HEK293 (cell line): ENCODE measurements around the gene KRT222.
A peak's percentile ranks its signal among the peaks of the same experiment; 100 is the strongest.

Experiments
- CTCF ChIA-PET: fragments of 350-600 bp; formaldehyde crosslinking; extraction: SDS; loops from one replicate; lab custom pipeline; 2021; ENCODE audit warnings: antibody characterized with exemption; lab: Yijun Ruan, JAX
- POLR2A ChIA-PET: fragments of 300-600 bp; formaldehyde crosslinking; extraction: SDS; loops from one replicate; lab custom pipeline; 2020; ENCODE audit warnings: antibody characterized with exemption, inconsistent platforms; lab: Yijun Ruan, JAX
- H3K27ac ChIP-seq: fragments of 200-500 bp; sonication (Bioruptor generic); 2 replicates; pipeline ENCODE4 v1.5.1; 2014; ENCODE audit warnings: low read depth, low read length, control low read depth, inconsistent platforms; ENCODE audit errors: extremely low read depth
- H3K36me3 ChIP-seq, 2 experiments: fragments of 200-500 bp in 1 of 2; sonication (Bioruptor generic) in 1 of 2; 1 replicate in 1 of 2; 2 replicates in 1 of 2; pipeline ENCODE4 v1.5.1; 2014 to 2017; ENCODE audit warnings: inconsistent platforms in 2 of 2, low read length in 2 of 2; ENCODE audit not compliant: control insufficient read depth in 2 of 2, insufficient read depth in 1 of 2
- H3K4me1 ChIP-seq: fragments of 200-500 bp; sonication (Bioruptor generic); 2 replicates; pipeline ENCODE4 v1.5.1; 2014; ENCODE audit warnings: mild to moderate bottlenecking, low read length, inconsistent platforms; ENCODE audit not compliant: control insufficient read depth, insufficient read depth
- H3K4me3 ChIP-seq: 2 replicates; pipeline ENCODE4 v1.5.1; 2011; ENCODE audit warnings: low read depth, mild to moderate bottlenecking, control low read depth, low read length, moderate library complexity
- H3K9me3 ChIP-seq: fragments of 200-500 bp; sonication (Bioruptor generic); 2 replicates; pipeline ENCODE4 v1.5.1; 2014; ENCODE audit warnings: low read depth, low read length, inconsistent platforms; ENCODE audit not compliant: control insufficient read depth, insufficient read depth
- BCL11A ChIP-seq: fragments of 450-650 bp; formaldehyde crosslinking; IDR thresholded peaks from 2 replicates; pipeline ENCODE4 v1.5.1; 2016; ENCODE audit warnings: low read depth, missing biosample characterization, missing genetic modification characterization
- HOXC10 ChIP-seq: sonication (generic); formaldehyde crosslinking; IDR thresholded peaks from 2 replicates; pipeline ENCODE4 v1.8.1; 2023; ENCODE audit warnings: mild to moderate bottlenecking, missing genetic modification reagents
- HOXD13 ChIP-seq: sonication (generic); formaldehyde crosslinking; IDR thresholded peaks from 2 replicates; pipeline ENCODE4 v1.8.0; 2022; ENCODE audit warnings: missing genetic modification reagents, borderline replicate concordance
- KLF7 ChIP-seq: fragments of 450-650 bp; formaldehyde crosslinking; IDR thresholded peaks from 2 replicates; pipeline ENCODE4 v1.5.1; 2016; ENCODE audit warnings: missing biosample characterization, missing genetic modification characterization, borderline replicate concordance
- REPIN1 ChIP-seq: fragments of 450-650 bp; formaldehyde crosslinking; IDR thresholded peaks from 2 replicates; pipeline ENCODE4 v1.5.1; 2017; ENCODE audit warnings: missing biosample characterization, missing genetic modification characterization, low read depth
- SETDB1 ChIP-seq: IDR thresholded peaks from one replicate; pipeline ENCODE4 v1.6.1; 2017; ENCODE audit warnings: mild to moderate bottlenecking, low read length, moderate library complexity, mixed read lengths; ENCODE audit not compliant: insufficient read length
- YY2 ChIP-seq: fragments of 450-650 bp; formaldehyde crosslinking; IDR thresholded peaks from 2 replicates; pipeline ENCODE4 v1.5.1; 2016; ENCODE audit warnings: missing biosample characterization, missing genetic modification characterization
- ZBTB21 ChIP-seq: fragments of 450-650 bp; formaldehyde crosslinking; IDR thresholded peaks from 2 replicates; pipeline ENCODE4 v1.5.1; 2017; ENCODE audit warnings: missing biosample characterization, missing genetic modification characterization
- ZFP37 ChIP-seq: fragments of 450-650 bp; formaldehyde crosslinking; IDR thresholded peaks from 2 replicates; pipeline ENCODE4 v1.5.1; 2016; ENCODE audit warnings: missing biosample characterization, missing genetic modification characterization
- ZNF10 ChIP-seq: fragments of 450-650 bp; formaldehyde crosslinking; IDR thresholded peaks from 2 replicates; pipeline ENCODE4 v1.5.1; 2017; ENCODE audit warnings: missing biosample characterization, missing genetic modification characterization
- ZNF155 ChIP-seq: fragments of 450-650 bp; formaldehyde crosslinking; IDR thresholded peaks from 2 replicates; pipeline ENCODE4 v1.5.1; 2016; ENCODE audit warnings: missing biosample characterization, missing genetic modification characterization
- ZNF19 ChIP-seq: fragments of 450-650 bp; formaldehyde crosslinking; IDR thresholded peaks from 2 replicates; pipeline ENCODE4; 2016; ENCODE audit warnings: missing biosample characterization, missing genetic modification characterization, low read depth
- ZNF221 ChIP-seq: fragments of 450-650 bp; formaldehyde crosslinking; IDR thresholded peaks from 2 replicates; pipeline ENCODE4 v1.5.1; 2017; ENCODE audit warnings: missing biosample characterization, missing genetic modification characterization, borderline replicate concordance
- ZNF248 ChIP-seq: fragments of 450-650 bp; formaldehyde crosslinking; IDR thresholded peaks from 2 replicates; pipeline ENCODE4 v1.5.1; 2017; ENCODE audit warnings: missing biosample characterization, missing genetic modification characterization
- ZNF292 ChIP-seq: fragments of 450-650 bp; formaldehyde crosslinking; IDR thresholded peaks from 2 replicates; pipeline ENCODE4 v1.5.1; 2016; ENCODE audit warnings: low read depth, missing biosample characterization, missing genetic modification characterization, borderline replicate concordance
- ZNF324 ChIP-seq: fragments of 450-650 bp; formaldehyde crosslinking; IDR thresholded peaks from 2 replicates; pipeline ENCODE4 v1.5.1; 2016; ENCODE audit warnings: missing biosample characterization, missing genetic modification characterization
- ZNF433 ChIP-seq: fragments of 450-650 bp; formaldehyde crosslinking; IDR thresholded peaks from 2 replicates; pipeline ENCODE4 v1.5.1; 2016; ENCODE audit warnings: missing biosample characterization, missing genetic modification characterization, low read depth
- ZNF48 ChIP-seq: fragments of 450-650 bp; formaldehyde crosslinking; IDR thresholded peaks from 2 replicates; pipeline ENCODE4 v1.5.1; 2016; ENCODE audit warnings: missing biosample characterization, missing genetic modification characterization
- ZNF529 ChIP-seq: fragments of 450-650 bp; formaldehyde crosslinking; IDR thresholded peaks from 2 replicates; pipeline ENCODE4 v1.5.1; 2017; ENCODE audit warnings: missing genetic modification characterization, missing biosample characterization; ENCODE audit not compliant: insufficient replicate concordance
- ZNF530 ChIP-seq: fragments of 450-650 bp; formaldehyde crosslinking; IDR thresholded peaks from 2 replicates; pipeline ENCODE4 v1.5.1; 2016; ENCODE audit warnings: low read depth, missing biosample characterization, missing genetic modification characterization
- ZNF544 ChIP-seq: fragments of 450-650 bp; formaldehyde crosslinking; IDR thresholded peaks from 2 replicates; pipeline ENCODE4 v1.5.0; 2017; ENCODE audit warnings: missing biosample characterization, missing genetic modification characterization
- ZNF629 ChIP-seq: fragments of 450-650 bp; formaldehyde crosslinking; IDR thresholded peaks from 2 replicates; pipeline ENCODE4 v1.5.1; 2017; ENCODE audit warnings: missing biosample characterization, missing genetic modification characterization
- ZNF664 ChIP-seq: fragments of 450-650 bp; formaldehyde crosslinking; IDR thresholded peaks from 2 replicates; pipeline ENCODE4 v1.5.1; 2016; ENCODE audit warnings: missing biosample characterization, missing genetic modification characterization
- ZNF670 ChIP-seq: fragments of 450-650 bp; formaldehyde crosslinking; IDR thresholded peaks from 2 replicates; pipeline ENCODE4 v1.5.1; 2016; ENCODE audit warnings: missing biosample characterization, missing genetic modification characterization, low read depth
- ZSCAN16 ChIP-seq: fragments of 450-650 bp; formaldehyde crosslinking; IDR thresholded peaks from 2 replicates; pipeline ENCODE4 v1.5.1; 2016; ENCODE audit warnings: missing biosample characterization, missing genetic modification characterization
- ZSCAN23 ChIP-seq: fragments of 450-650 bp; formaldehyde crosslinking; IDR thresholded peaks from 2 replicates; pipeline ENCODE4 v1.5.1; 2016; ENCODE audit warnings: missing biosample characterization, missing genetic modification characterization
- ZXDB ChIP-seq: fragments of 450-650 bp; formaldehyde crosslinking; IDR thresholded peaks from 2 replicates; pipeline ENCODE4 v1.5.1; 2016; ENCODE audit warnings: missing biosample characterization, missing genetic modification characterization
- TF ChIP-seq, protein P1 (sequence below): fragments of 450-650 bp; formaldehyde crosslinking; IDR thresholded peaks from 2 replicates; pipeline ENCODE4 v1.5.1; 2017; ENCODE audit warnings: missing biosample characterization, missing genetic modification characterization
- TF ChIP-seq, protein P2 (sequence below): fragments of 450-650 bp; formaldehyde crosslinking; IDR thresholded peaks from 2 replicates; pipeline ENCODE4 v1.5.1; 2016; ENCODE audit warnings: missing biosample characterization, missing genetic modification characterization

Gene KRT222

DNA sequence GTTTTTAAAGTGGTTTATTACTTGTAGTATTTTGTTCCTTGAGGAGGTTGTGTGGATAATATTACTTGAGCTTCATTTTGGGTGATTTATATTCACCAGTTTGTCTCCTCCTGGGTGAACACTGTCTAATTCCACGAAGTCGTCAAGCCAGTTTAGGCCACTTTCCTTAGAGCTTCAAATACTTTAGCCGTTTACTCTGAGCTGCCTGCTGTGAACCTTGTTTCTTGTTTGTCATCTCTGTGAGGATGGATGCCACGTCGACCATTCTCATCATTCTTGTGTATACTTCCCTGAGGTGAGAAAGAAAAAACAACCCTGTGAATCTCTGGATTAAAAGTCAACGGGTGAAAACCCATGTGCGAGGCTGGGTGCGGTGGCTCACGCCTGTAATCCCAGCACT, 29.6 kb upstream of the KRT222 start (continued):
- TF ChIP-seq, protein P1, sequence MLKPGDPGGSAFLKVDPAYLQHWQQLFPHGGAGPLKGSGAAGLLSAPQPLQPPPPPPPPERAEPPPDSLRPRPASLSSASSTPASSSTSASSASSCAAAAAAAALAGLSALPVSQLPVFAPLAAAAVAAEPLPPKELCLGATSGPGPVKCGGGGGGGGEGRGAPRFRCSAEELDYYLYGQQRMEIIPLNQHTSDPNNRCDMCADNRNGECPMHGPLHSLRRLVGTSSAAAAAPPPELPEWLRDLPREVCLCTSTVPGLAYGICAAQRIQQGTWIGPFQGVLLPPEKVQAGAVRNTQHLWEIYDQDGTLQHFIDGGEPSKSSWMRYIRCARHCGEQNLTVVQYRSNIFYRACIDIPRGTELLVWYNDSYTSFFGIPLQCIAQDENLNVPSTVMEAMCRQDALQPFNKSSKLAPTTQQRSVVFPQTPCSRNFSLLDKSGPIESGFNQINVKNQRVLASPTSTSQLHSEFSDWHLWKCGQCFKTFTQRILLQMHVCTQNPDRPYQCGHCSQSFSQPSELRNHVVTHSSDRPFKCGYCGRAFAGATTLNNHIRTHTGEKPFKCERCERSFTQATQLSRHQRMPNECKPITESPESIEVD, result no peak
- no peak for TF ChIP-seq ZSCAN23 (tag by site-specific recombination)
- no peak for TF ChIP-seq SETDB1
- TF ChIP-seq ZNF433 (tag by site-specific recombination), result no peak
- TF ChIP-seq ZNF248, result no peak
- no peak for TF ChIP-seq ZSCAN16 (tag by site-specific recombination)
- TF ChIP-seq ZNF155, result no peak

DNA sequence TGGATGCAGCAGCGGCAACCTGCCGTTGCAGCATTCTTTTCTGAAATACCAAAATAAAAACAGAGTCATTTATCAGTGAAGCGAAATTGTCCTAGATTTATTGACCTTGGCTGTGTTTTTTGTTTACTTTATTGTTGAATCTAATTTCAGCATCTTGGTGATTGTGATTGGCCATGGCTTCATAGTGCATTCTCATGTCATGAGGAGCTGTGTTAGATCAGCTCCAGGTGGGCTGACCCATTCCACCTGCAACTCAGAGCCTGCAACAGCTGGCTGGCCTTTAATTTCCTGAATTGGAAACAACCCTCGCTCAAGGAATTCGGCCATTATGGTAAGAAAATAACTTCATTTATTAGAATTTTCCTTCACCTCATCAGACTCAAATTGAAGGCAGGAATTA, 22.1 kb upstream of the KRT222 start:
- H3K27ac ChIP-seq, result no peak overlapping the region
- no peak overlapping the region for H3K4me3 ChIP-seq
- no peaks in the 10 kb centered on the region for H3K36me3 ChIP-seq
- TF ChIP-seq, protein P2, sequence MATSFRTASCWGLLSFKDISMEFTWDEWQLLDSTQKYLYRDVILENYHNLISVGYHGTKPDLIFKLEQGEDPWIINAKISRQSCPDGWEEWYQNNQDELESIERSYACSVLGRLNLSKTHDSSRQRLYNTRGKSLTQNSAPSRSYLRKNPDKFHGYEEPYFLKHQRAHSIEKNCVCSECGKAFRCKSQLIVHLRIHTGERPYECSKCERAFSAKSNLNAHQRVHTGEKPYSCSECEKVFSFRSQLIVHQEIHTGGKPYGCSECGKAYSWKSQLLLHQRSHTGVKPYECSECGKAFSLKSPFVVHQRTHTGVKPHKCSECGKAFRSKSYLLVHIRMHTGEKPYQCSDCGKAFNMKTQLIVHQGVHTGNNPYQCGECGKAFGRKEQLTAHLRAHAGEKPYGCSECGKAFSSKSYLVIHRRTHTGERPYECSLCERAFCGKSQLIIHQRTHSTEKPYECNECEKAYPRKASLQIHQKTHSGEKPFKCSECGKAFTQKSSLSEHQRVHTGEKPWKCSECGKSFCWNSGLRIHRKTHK (tag by site-specific recombination), result no peak
- TF ChIP-seq HOXC10 (CRISPR knock-in tag) (no peak), BCL11A (tag by site-specific recombination) (no peak), ZNF670 (tag by site-specific recombination) (no peak), KLF7 (tag by site-specific recombination) (no peak), ZBTB21 (tag by site-specific recombination) (no peak), ZNF324 (tag by site-specific recombination) (no peak), ZFP37 (no peak), ZNF544 (tag by site-specific recombination) (no peak), HOXD13 (no peak), ZNF529 (tag by site-specific recombination) (no peak), ZNF629 (no peak), ZNF530 (tag by site-specific recombination) (no peak), ZNF292 (no peak), REPIN1 (no peak)
- TF ChIP-seq, protein P1, result no peak
- TF ChIP-seq, all 188 proteins: peak for 0
- 0 out of 2 replicates have a peak, but pooled peaks cover 2% of the 10 kb centered on the region for H3K4me1 ChIP-seq
- no peaks in the 10 kb centered on the region for H3K9me3 ChIP-seq
- CTCF ChIA-PET, result interaction anchor here (0.7 kb wide), 1 partner anchor 1534 kb away, joined by 4 read pairs; no protein-coding TSS in a partner anchor
- POLR2A ChIA-PET, result no interaction called here

DNA sequence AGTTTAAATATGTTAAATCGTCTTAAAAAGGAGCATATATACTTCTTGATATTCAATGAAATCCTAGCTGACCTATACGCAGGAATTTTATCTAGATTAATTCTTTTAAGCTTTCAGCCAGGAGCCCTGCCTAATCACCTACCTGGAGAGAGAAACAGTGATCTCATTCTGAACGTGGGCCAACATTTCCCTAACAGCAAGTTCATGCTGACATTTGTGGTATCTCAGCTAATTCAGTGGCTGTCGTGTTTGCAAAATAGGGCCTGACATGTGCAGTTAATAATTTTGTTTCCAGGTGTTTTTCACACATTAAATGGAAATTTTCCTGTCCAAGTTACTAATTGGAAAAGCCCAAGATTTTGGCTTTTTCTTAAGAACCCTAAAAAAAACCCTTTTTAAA, 21.2 kb upstream of the KRT222 start:
- H3K9me3 ChIP-seq, result no peaks in the 10 kb centered on the region
- no peak overlapping the region for H3K4me3 ChIP-seq
- CTCF ChIA-PET, result no interaction called here
- H3K27ac ChIP-seq, result no peak overlapping the region
- TF ChIP-seq KLF7 (tag by site-specific recombination), result no peak
- no peak for TF ChIP-seq ZNF19 (tag by site-specific recombination)
- TF ChIP-seq ZNF221 (tag by site-specific recombination), result no peak
- TF ChIP-seq YY2, result no peak
- TF ChIP-seq ZNF48, result no peak
- peak; percentile 40; the same call in 1 of the 2 replicates for TF ChIP-seq ZNF10 (tag by site-specific recombination)
- TF ChIP-seq ZNF664 (tag by site-specific recombination), result peak; percentile 82; the same call in 1 of the 2 replicates
- TF ChIP-seq ZXDB (tag by site-specific recombination), result no peak
- no peaks in the 10 kb centered on the region for H3K36me3 ChIP-seq
- POLR2A ChIA-PET, result no interaction called here
- 0 out of 2 replicates have a peak, but pooled peaks cover 2% of the 10 kb centered on the region for H3K4me1 ChIP-seq
